ENCODE data around the gene SEL1L3. TPM values are rescaled to one million over a fixed set of nuclear protein-coding genes. Genes with fewer than 3 reads are reported as not detected.
A peak's percentile ranks its signal among the peaks of the same experiment; 100 is the strongest.

Gene SEL1L3
- total RNA-seq, 1 donor from 2014 or later: 23.7 TPM

GRCh38 chr4:25837107-25837506 lies 25.7 kb downstream of the SEL1L3 start:
- no peak for DNase-seq
- peak overlapping the region; percentile 15 for H3K27ac Mint-ChIP-seq (ENCODE audit: unreplicated experiment)
- no peak overlapping the region for H3K4me3 Mint-ChIP-seq (ENCODE audit: unreplicated experiment)
- no peaks in the 10 kb centered on the region for H3K27me3 Mint-ChIP-seq (ENCODE audit: unreplicated experiment)
- peaks cover 11% of the 10 kb centered on the region for H3K4me1 Mint-ChIP-seq (ENCODE audit: low read depth, unreplicated experiment)
- H3K9me3 Mint-ChIP-seq (ENCODE audit: unreplicated experiment): no peaks in the 10 kb centered on the region
- no peaks in the 10 kb centered on the region for H3K36me3 Mint-ChIP-seq (ENCODE audit: unreplicated experiment)
- no peak for TF ChIP-seq CTCF (IDR thresholded peaks at IDR 0.05; ENCODE audit: partially characterized antibody, unreplicated experiment)

- H3K27me3 Mint-ChIP-seq (ENCODE audit: unreplicated experiment): no peaks in the 10 kb centered on the region
- H3K27ac Mint-ChIP-seq (ENCODE audit: unreplicated experiment): no peak overlapping the region
- H3K36me3 Mint-ChIP-seq (ENCODE audit: unreplicated experiment): no peaks in the 10 kb centered on the region
- H3K4me3 Mint-ChIP-seq (ENCODE audit: unreplicated experiment): no peak overlapping the region
- DNase-seq: no peak
- H3K9me3 Mint-ChIP-seq (ENCODE audit: unreplicated experiment): no peaks in the 10 kb centered on the region
- TF ChIP-seq CTCF (IDR thresholded peaks at IDR 0.05; ENCODE audit: partially characterized antibody, unreplicated experiment): no peak
- peaks cover 11% of the 10 kb centered on the region for H3K4me1 Mint-ChIP-seq (ENCODE audit: low read depth, unreplicated experiment)
These were observed 27.4 kb downstream of the SEL1L3 start for GRCh38 chr4:25835384-25835783.

- Mint-ChIP-seq H3K4me1 (ENCODE audit: low read depth, unreplicated experiment) (peaks cover 11% of the 10 kb centered on the region), H3K27me3 (ENCODE audit: unreplicated experiment) (no peaks in the 10 kb centered on the region), H3K36me3 (ENCODE audit: unreplicated experiment) (no peaks in the 10 kb centered on the region), H3K27ac (ENCODE audit: unreplicated experiment) (no peak overlapping the region), H3K4me3 (ENCODE audit: unreplicated experiment) (no peak overlapping the region), H3K9me3 (ENCODE audit: unreplicated experiment) (no peaks in the 10 kb centered on the region)
- no peak for DNase-seq
- TF ChIP-seq CTCF (IDR thresholded peaks at IDR 0.05; ENCODE audit: partially characterized antibody, unreplicated experiment): no peak
These were observed 28.2 kb downstream of the SEL1L3 start for GRCh38 chr4:25834411-25835107.

- Mint-ChIP-seq H3K36me3 (ENCODE audit: unreplicated experiment) (no peaks in the 10 kb centered on the region), H3K9me3 (ENCODE audit: unreplicated experiment) (no peaks in the 10 kb centered on the region), H3K27ac (ENCODE audit: unreplicated experiment) (no peak overlapping the region), H3K27me3 (ENCODE audit: unreplicated experiment) (no peaks in the 10 kb centered on the region), H3K4me1 (ENCODE audit: low read depth, unreplicated experiment) (peaks cover 7% of the 10 kb centered on the region), H3K4me3 (ENCODE audit: unreplicated experiment) (no peak overlapping the region)
- no peak for DNase-seq
- no peak for TF ChIP-seq CTCF (IDR thresholded peaks at IDR 0.05; ENCODE audit: partially characterized antibody, unreplicated experiment)
These were observed 32.2 kb downstream of the SEL1L3 start for GRCh38 chr4:25830548-25830947.

- no peak for DNase-seq
- Mint-ChIP-seq H3K9me3 (ENCODE audit: unreplicated experiment) (no peaks in the 10 kb centered on the region), H3K4me3 (ENCODE audit: unreplicated experiment) (no peak overlapping the region), H3K4me1 (ENCODE audit: low read depth, unreplicated experiment) (peaks cover 5% of the 10 kb centered on the region), H3K27ac (ENCODE audit: unreplicated experiment) (no peak overlapping the region), H3K36me3 (ENCODE audit: unreplicated experiment) (no peaks in the 10 kb centered on the region), H3K27me3 (ENCODE audit: unreplicated experiment) (no peaks in the 10 kb centered on the region)
- TF ChIP-seq CTCF (IDR thresholded peaks at IDR 0.05; ENCODE audit: partially characterized antibody, unreplicated experiment): no peak
These were observed 34.9 kb downstream of the SEL1L3 start for GRCh38 chr4:25827897-25828296.

Measured in glutamatergic neuron (in vitro differentiated cells).